Transverse colon (tissue), 4 donors: ENCODE results near the gene CABP7. TPM values are rescaled to one million over a fixed set of nuclear protein-coding genes. Genes with fewer than 3 reads are reported as not detected.

Experiments
- DNase-seq: peaks from one replicate; pipeline ENCODE4 v3.0.0-alpha.2; 2019
- H3K27ac ChIP-seq, 4 donors: fragments of 200-600 bp; sonication (generic); 2 replicates each; pipeline ENCODE4 v1.5.1; 2016 to 2018; ENCODE audit warnings: inconsistent platforms in 4 of 4
- H3K27me3 ChIP-seq: fragments of 200-600 bp; sonication (generic); 2 replicates; pipeline ENCODE4 v1.5.1; 2017; ENCODE audit warnings: inconsistent platforms
- H3K36me3 ChIP-seq, 4 donors: fragments of 200-600 bp; sonication (generic); 2 replicates each; pipeline ENCODE4 v1.5.1; 2017 to 2019; ENCODE audit warnings: inconsistent platforms in 4 of 4
- H3K4me1 ChIP-seq, 4 donors: fragments of 200-600 bp; sonication (generic); 2 replicates each; pipeline ENCODE4 v1.5.1; 2017 to 2020; ENCODE audit warnings: inconsistent platforms in 4 of 4
- H3K4me3 ChIP-seq, 4 donors: fragments of 200-600 bp; sonication (generic); 1 replicate in 1 of 4; 2 replicates in 3 of 4; pipeline versions ENCODE4 v1.5.1 to v1.6.1; 2017 to 2019; ENCODE audit warnings: inconsistent platforms in 4 of 4
- H3K9me3 ChIP-seq, 2 donors: fragments of 200-600 bp; sonication (generic); 2 replicates each; pipeline ENCODE4 v1.5.1; 2017 to 2019; ENCODE audit warnings: inconsistent platforms in 2 of 2
- CTCF ChIP-seq, 5 experiments: fragments of 200-600 bp in 3 of 5; fragments of 450-650 bp in 2 of 5; sonication (generic) in 3 of 5; IDR thresholded peaks; 1 replicate in 2 of 5; 2 replicates in 3 of 5; pipeline ENCODE4 v1.5.1; 2016 to 2017; ENCODE audit warnings: antibody characterized with exemption in 5 of 5, inconsistent platforms in 3 of 5, mild to moderate bottlenecking in 2 of 5, moderate library complexity in 1 of 5
- EP300 ChIP-seq: sonication (generic); formaldehyde crosslinking; IDR thresholded peaks from one replicate; pipeline ENCODE4 v1.6.1; 2017; ENCODE audit warnings: antibody characterized with exemption, low read depth
- POLR2A ChIP-seq: fragments of 450-650 bp; IDR thresholded peaks from one replicate; pipeline ENCODE4 v1.6.1; 2016; ENCODE audit warnings: antibody characterized with exemption, mild to moderate bottlenecking, moderate library complexity
- POLR2AphosphoS5 ChIP-seq, 3 donors: sonication (generic); formaldehyde crosslinking; IDR thresholded peaks; one replicate each; pipeline ENCODE4 v1.6.1; 2016; ENCODE audit warnings: antibody characterized with exemption in 3 of 3
- WGBS, 2 donors: methylation state at CpG; one replicate each; pipeline ENCODE4 v1.1.5; 2018; ENCODE audit warnings: low coverage in 1 of 2; 5-methylcytosine and 5-hydroxymethylcytosine counted together
- in situ Hi-C, 4 donors: fragments of 200-750 bp; cut with MboI; loops; one replicate each; pipeline versions ENCODE4 v1.15.0 to v1.15.1; 2017; ENCODE audit warnings: low sequenced_read_pairs in 3 of 4, low pct_ligation_motif_present in 1 of 4, low pct_unique_long_range_greater_than_20kb in 1 of 4
- intact Hi-C: fragments of 100-400 bp; cut with DNase I; formaldehyde crosslinking; loops from one replicate; pipeline ENCODE4 v1.15.1; 2023; ENCODE audit warnings: low total_unique reads
- total RNA-seq, 4 donors: library from RNA; depleted of rRNA; stranded (reverse); fragments of >200 nt; gene quantifications; one replicate each; pipeline ENCODE4 v1.1.0, GENCODE V29; 2016

The CABP7 gene
- total RNA-seq, 4 donors from 2014 or later = not detected

GRCh38 chr22:29717789-29718188 lies 2.0 kb upstream of the CABP7 start:
- intact Hi-C loops = no loop called here
- H3K9me3 ChIP-seq = no peaks in the 10 kb centered on the region
- no peak overlapping the region for H3K27ac ChIP-seq
- DNase-seq = no peak
- no peaks in the 10 kb centered on the region for H3K36me3 ChIP-seq
- 88 to 93% methylated on average over 3 to 11 of the region's 11 CpGs for WGBS, 2 donors
- in situ Hi-C loops = no loop called here
- peaks cover 71% of the 10 kb centered on the region for H3K27me3 ChIP-seq
- peaks cover 0 to 10% (median 5%) of the 10 kb centered on the region in 4 donors for H3K4me1 ChIP-seq
- TF ChIP-seq POLR2A = no peak
- no peak for TF ChIP-seq POLR2AphosphoS5 (IDR thresholded peaks at IDR 0.05)
- no peak for TF ChIP-seq EP300
- no peak for TF ChIP-seq CTCF (IDR thresholded peaks at IDR 0.05)
- H3K4me3 ChIP-seq = no peak overlapping the region

GRCh38 chr22:29718949-29719898 lies 579 bp upstream of the CABP7 start:
- intact Hi-C loops (no loop called here), in situ Hi-C loops (no loop called here)
- no peak for DNase-seq
- TF ChIP-seq POLR2A (no peak), POLR2AphosphoS5 (IDR thresholded peaks at IDR 0.05) (no peak), CTCF (IDR thresholded peaks at IDR 0.05) (no peak), EP300 (no peak)
- Histone ChIP-seq H3K9me3 (no peaks in the 10 kb centered on the region), H3K27me3 (peaks cover 71% of the 10 kb centered on the region), H3K4me3 (no peak overlapping the region), H3K36me3 (no peaks in the 10 kb centered on the region), H3K4me1 (peaks cover 0 to 10% (median 5%) of the 10 kb centered on the region in 4 donors), H3K27ac (no peak overlapping the region)
- WGBS, 2 donors = 47% methylated on average over 20 of the region's 24 CpGs; no CpG with 5 or more reads in 1 of the 2 donors

- Histone ChIP-seq H3K9me3 (no peaks in the 10 kb centered on the region), H3K27me3 (peaks cover 58% of the 10 kb centered on the region), H3K36me3 (no peaks in the 10 kb centered on the region), H3K4me1 (peaks cover 0 to 10% (median 5%) of the 10 kb centered on the region in 4 donors), H3K4me3 (peak overlapping the region in 2 of 4 donors; percentile 14 to 26), H3K27ac (no peak overlapping the region)
- in situ Hi-C loops = no loop called here
- TF ChIP-seq POLR2A (no peak), EP300 (no peak), CTCF (IDR thresholded peaks at IDR 0.05) (no peak), POLR2AphosphoS5 (IDR thresholded peaks at IDR 0.05) (no peak)
- WGBS, 2 donors = 8% methylated on average over 20 of the region's 53 CpGs; no CpG with 5 or more reads in 1 of the 2 donors
- intact Hi-C loops = no loop called here
- no peak for DNase-seq
These were observed 1.1 kb downstream of the CABP7 start for GRCh38 chr22:29720811-29721323.

GRCh38 chr22:29722151-29722550 lies 2.3 kb downstream of the CABP7 start:
- intact Hi-C loops = no loop called here
- no peak for DNase-seq
- Histone ChIP-seq H3K4me1 (peaks cover 0 to 10% (median 5%) of the 10 kb centered on the region in 4 donors), H3K27ac (no peak overlapping the region), H3K36me3 (no peaks in the 10 kb centered on the region), H3K9me3 (no peaks in the 10 kb centered on the region), H3K27me3 (peaks cover 54% of the 10 kb centered on the region), H3K4me3 (no peak overlapping the region)
- 71% methylated on average over 4 of the region's 7 CpGs; no CpG with 5 or more reads in 1 of the 2 donors for whole genome bisulfite sequencing, 2 donors
- in situ Hi-C loops = no loop called here
- no peak for TF ChIP-seq CTCF (IDR thresholded peaks at IDR 0.05)
- TF ChIP-seq POLR2A = no peak
- TF ChIP-seq POLR2AphosphoS5 (IDR thresholded peaks at IDR 0.05) = no peak
- TF ChIP-seq EP300 = no peak
